Lower leg skin (tissue), 4 donors: Measurements from ENCODE around the gene AEBP1. TPM values are rescaled to one million over a fixed set of nuclear protein-coding genes. Genes with fewer than 3 reads are reported as not detected.
A peak's percentile ranks its signal among the peaks of the same experiment; 100 is the strongest.

ENCODE experiments used
- DNase-seq, 2 donors: peaks; one replicate each; pipeline ENCODE4 v3.0.0-alpha.2; 2019; ENCODE audit warnings: low spot score in 2 of 2
- H3K4me3 ChIP-seq: fragments of 200-600 bp; sonication (generic); 2 replicates; pipeline ENCODE4 v1.5.1; 2017; ENCODE audit warnings: mild to moderate bottlenecking, low read depth; ENCODE audit not compliant: poor library complexity, severe bottlenecking
- CTCF ChIP-seq, 3 donors: fragments of 450-650 bp; IDR thresholded peaks; one replicate each; pipeline ENCODE4 v1.5.1; 2016; ENCODE audit warnings: antibody characterized with exemption in 3 of 3, mild to moderate bottlenecking in 3 of 3, moderate library complexity in 2 of 3
- POLR2A ChIP-seq, 2 donors: fragments of 450-650 bp; IDR thresholded peaks; one replicate each; pipeline ENCODE4 v1.6.1; 2016 to 2017; ENCODE audit warnings: antibody characterized with exemption in 2 of 2, mild to moderate bottlenecking in 1 of 2, moderate library complexity in 1 of 2
- WGBS, 2 donors: methylation state at CpG; one replicate each; pipeline ENCODE4 v1.1.5; 2018; 5-methylcytosine and 5-hydroxymethylcytosine counted together
- intact Hi-C: fragments of 100-400 bp; cut with DNase I; formaldehyde crosslinking; loops from one replicate; pipeline ENCODE4 v1.15.0; 2023; ENCODE audit warnings: low total_unique reads
- total RNA-seq, 4 donors: library from RNA; depleted of rRNA; stranded (reverse); fragments of >200 nt; gene quantifications; one replicate each; pipeline ENCODE4 v1.1.0, GENCODE V29; 2016

The AEBP1 gene
- total RNA-seq, 4 donors from 2014 or later = 52.6 to 134 (median 54.6) TPM

DNA sequence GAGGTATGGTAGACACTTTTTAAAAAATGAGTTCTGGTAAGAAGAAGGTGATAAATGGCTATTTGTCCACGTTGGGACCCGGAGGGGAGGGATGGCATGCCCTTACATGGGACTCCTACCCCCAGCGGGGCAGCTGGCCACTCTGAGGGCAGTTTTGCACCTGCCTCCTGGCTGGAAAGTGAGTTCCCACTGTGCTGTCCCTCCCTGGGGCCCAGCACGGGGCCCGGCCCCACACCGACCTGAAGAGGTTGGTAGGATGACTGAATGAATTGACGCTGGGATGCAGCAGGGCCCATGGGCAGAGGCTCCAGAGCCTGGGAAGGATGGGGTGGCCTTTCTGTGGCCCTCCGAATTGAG, 601 bp upstream of the AEBP1 start:
- TF ChIP-seq CTCF (IDR thresholded peaks at IDR 0.05) (no peak), POLR2A (IDR thresholded peaks at IDR 0.05) (no peak)
- intact Hi-C loops = no loop called here
- 69 to 80% methylated on average over 8 of the region's 8 CpGs for WGBS, 2 donors
- DNase-seq = no peak
- no peak overlapping the region for H3K4me3 ChIP-seq

DNA sequence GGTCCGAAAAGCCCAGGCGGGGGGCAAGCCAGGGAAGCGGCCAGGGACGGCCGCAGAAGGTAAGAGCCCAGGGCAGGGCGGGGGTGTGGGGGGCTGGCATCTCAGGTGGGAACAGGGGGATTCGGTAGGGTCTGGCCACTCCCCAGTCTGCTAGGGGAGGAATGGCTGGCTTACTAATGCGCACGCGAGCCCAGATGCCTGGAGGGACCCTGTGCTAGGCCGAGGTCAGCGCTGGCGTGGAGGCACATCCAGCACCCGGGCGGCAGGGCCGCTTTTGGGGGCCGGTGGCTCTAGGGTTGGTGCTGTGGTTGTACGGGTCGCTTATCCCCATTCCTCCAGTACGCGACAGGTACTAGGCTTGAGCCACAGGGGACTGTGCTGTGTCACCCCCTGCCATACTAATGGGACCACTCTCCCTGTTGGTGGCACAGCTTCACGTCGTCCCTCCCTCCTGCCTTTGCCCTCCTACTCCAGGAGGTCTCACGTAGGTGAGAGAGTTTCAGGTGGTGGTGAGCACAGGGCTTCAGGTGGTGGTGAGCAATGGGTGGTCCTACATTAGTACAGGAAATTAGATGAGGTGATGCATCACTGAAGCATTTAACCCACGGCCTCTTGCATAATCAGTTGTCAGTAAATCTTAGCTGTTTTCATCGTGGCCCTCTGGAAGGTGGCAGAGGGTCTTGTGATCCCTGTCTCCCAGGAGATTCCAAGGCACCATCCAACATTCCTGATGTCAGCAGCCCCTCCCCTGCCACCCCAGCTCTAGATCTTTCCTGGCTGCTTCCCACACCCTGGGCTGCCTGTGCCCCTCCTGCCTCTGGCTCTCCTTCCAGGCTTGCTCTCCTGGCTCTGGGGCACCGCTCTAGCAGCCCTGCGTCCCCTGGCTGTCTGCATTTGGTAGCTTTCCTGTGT, 971 bp downstream of the AEBP1 start:
- DNase-seq = peak; percentile 60 to 94
- intact Hi-C loops = no loop called here
- 37 to 40% methylated on average over 21 to 26 of the region's 28 CpGs for WGBS, 2 donors
- peak overlapping the region; percentile 32 for H3K4me3 ChIP-seq
- TF ChIP-seq POLR2A (IDR thresholded peaks at IDR 0.05) (no peak), CTCF (IDR thresholded peaks at IDR 0.05) (no peak)

DNA sequence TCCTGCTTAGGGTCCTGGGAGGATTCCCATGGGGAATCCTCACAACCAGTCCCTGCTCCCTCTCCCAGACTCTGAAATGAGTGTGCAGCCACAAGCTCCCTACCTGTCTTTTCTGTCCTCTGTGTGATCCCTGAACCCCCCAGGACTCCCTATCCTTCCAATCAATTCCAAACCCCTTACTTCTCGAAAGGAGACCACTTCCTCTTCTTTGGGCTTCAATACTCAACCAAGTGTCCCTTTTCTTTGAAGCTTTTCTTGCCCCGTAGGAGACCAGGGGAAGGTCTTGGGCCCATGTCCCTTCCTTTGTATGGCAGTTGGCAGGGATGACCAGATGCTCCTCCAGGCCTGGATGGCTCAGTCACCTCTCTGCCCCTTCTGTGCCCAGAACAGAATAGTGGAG, 1.7 kb downstream of the AEBP1 start:
- TF ChIP-seq CTCF (IDR thresholded peaks at IDR 0.05) = no peak
- no peak for TF ChIP-seq POLR2A (IDR thresholded peaks at IDR 0.05)
- intact Hi-C loops = no loop called here
- no peak overlapping the region for H3K4me3 ChIP-seq
- WGBS, 2 donors = 63 to 74% methylated on average over 2 of the region's 2 CpGs
- DNase-seq = no peak

GRCh38 chr7:44106311-44107065, 2.3 kb downstream of the AEBP1 start:
- WGBS, 2 donors = 69 to 80% methylated on average over 9 to 10 of the region's 10 CpGs
- TF ChIP-seq POLR2A (IDR thresholded peaks at IDR 0.05) (no peak), CTCF (IDR thresholded peaks at IDR 0.05) (no peak)
- intact Hi-C loops = no loop called here
- H3K4me3 ChIP-seq = no peak overlapping the region
- DNase-seq = no peak

- H3K4me3 ChIP-seq = no peak overlapping the region
Measured at GRCh38 chr7:44107116-44107960, 3.2 kb downstream of the AEBP1 start.

More at GRCh38 chr7:44107116-44107960, 3.2 kb downstream of the AEBP1 start:
- no peak for DNase-seq
- no peak for TF ChIP-seq CTCF (IDR thresholded peaks at IDR 0.05)
- TF ChIP-seq POLR2A (IDR thresholded peaks at IDR 0.05) = no peak
- WGBS, 2 donors = 82 to 88% methylated on average over 15 to 17 of the region's 18 CpGs
- intact Hi-C loops = no loop called here
